ENCODE results near the gene GMPR.
"Not testable (repeated sequence)": the region's sequence is repeated elsewhere in the genome, so short reads cannot be mapped to it uniquely, and the experiment has no call there.

Gene GMPR

DNA sequence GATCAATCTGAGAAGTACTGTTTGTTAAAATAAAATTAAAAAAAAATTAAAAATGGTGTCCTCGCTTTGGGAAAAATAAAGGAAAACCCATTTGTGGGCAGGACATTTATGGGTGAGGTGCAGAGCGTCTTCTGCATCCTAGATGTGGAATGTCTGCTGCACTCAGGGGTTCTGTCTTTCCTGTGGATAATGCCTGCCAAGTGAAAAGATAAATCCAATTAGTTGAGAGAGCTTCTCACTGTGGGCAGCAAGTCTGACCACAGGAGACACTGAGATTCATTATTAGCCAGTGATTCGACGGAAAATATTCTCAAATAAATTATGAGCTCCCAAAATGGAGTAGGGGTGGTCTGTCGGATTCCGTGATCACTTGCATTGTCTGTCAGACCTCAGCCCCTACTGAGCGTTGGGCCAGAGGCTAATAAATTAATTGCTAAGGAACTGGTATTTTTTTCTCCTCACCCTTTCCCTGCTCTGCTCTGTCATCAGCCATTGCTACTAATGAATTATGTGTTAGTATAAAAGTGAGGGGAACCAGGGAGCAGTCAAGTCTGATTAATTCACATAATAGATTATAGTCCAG, 10.0 kb downstream of the GMPR start:
- no peak for DNase-seq (ENCODE audit: low read depth in 2 of 2)

DNA sequence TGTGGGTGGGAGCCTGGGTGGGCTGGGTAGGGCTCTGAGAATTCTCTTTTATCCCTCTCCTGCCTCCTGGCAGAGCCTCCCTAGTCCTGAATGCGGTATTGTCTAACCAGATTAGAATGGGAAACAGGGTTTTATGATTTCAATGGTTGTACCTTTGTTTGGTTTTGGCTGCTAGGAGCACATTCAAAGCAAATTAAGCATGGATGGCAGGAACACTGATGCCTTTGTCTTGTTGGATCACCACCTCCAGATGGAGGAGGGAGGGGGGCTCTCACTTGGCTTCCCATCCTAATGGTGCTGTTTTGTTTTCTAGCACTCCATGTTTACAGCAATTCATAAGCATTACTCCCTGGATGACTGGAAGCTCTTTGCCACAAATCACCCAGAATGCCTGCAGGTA, 11.6 kb downstream of the GMPR start:
- DNase-seq (ENCODE audit: low read depth in 2 of 2), result no peak

- no peak for DNase-seq (ENCODE audit: low read depth in 2 of 2)
Observed at GRCh38 chr6:16251706-16252105, 13.3 kb downstream of the GMPR start.

DNA sequence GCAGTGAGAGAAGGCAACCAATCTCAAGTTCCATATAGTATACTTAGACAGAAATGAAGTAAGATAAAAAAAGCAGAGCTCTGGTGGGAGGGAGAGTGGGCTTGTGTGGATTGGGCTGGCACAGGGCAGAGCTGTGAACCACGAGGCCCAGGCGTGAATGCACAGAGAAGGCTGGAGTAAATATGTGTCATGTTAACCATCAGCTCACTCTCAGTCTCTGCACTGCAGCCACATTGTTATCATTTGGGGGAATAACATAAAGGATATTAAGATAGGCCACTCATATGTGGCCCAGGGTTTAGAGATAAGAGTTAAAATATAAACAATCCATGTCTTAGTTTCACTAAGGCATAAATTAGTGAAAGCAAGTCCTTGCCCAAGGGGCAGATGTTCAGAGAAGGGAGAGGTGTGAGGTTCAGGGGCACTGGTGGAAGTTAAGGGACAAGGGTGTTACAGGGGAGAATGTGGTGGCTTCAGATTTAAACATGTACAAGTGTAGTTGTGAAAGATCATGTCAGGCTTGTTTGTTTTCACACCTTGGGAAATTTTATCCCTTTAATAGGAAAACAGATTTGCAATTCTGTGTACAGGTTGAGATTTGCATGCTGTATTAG, 14.4 kb downstream of the GMPR start:
- DNase-seq (ENCODE audit: low read depth in 2 of 2), result no peak

DNA sequence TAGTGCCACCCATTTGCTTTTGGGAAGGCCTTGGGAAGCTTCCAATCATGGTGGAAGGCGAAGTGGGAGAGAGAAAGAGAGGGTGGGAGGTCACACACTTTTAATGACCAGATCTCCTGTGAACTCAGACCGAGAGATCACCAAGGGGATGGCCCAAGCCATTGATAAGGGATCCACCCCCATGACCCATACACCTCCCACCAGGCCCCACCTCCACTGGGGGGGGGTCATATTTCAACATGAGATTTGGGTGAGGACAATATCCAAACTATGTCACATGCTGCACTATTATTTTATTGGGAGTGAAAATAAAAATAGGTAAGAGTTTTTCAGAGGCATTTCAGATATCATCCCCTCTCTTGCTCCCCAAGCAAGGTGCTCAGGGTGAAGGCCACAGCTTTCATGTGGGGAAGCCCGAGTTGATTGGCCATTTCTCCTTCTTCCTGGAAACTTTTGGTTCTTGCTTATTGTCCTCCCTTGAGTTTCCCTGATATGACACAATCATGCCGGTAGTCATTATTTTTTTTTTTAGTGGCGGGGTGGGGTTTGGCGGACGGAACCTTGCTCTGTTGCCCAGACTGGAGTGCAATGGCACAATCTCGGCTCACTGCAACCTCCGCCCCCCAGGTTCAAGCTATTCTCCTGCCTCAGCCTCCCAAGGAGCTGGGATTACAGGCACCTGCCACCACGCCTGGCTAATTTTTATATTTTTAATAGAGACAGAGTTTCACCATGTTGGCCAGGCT, 15.2 kb downstream of the GMPR start:
- no peak for DNase-seq (ENCODE audit: low read depth in 2 of 2)

- DNase-seq (ENCODE audit: low read depth in 2 of 2), result no peak
Observed at GRCh38 chr6:16254535-16254934, 16.1 kb downstream of the GMPR start.

- DNase-seq (ENCODE audit: low read depth in 2 of 2), result no peak
Observed at GRCh38 chr6:16256781-16257180, 18.4 kb downstream of the GMPR start.

DNA sequence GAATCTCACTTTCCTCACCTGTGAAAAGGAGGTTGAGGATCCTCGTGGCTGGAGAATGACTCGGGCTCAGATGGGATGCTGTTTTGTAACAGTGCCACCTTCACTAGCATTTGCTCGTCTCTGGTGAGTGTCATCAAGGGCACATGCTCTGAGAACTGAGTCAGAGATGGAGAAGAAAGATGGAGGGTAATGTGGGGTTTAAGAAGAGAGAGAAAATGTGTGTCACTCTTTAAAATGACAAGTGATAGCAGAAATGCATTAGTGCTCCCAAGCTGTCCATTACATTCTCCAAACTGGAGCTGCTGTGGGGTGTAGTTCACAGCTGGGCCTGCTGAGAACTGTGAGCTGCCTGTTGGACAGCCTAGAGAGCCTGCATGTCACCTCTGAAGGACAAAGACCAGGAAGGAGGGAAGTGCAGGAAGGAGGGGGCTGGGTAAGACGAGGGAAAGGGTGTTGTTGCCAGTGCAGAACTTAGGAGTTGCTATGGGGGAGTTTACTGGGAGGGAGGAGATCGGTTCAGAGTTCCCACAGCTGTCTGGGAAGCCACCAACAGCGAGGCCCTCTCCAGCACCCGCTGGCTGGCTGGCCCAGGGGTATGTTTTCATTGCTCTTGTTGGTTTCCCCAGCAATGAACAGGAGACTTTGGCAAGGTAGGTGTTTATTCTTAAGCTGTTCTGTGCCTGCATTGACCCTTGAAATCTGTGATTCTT, 19.8 kb downstream of the GMPR start:
- no peak for DNase-seq (ENCODE audit: low read depth in 2 of 2)

GRCh38 chr6:16258709-16259075, 20.3 kb downstream of the GMPR start:
- no peak for DNase-seq (ENCODE audit: low read depth in 2 of 2)

GRCh38 chr6:16259604-16260003, 21.2 kb downstream of the GMPR start:
- DNase-seq (ENCODE audit: low read depth in 2 of 2), result not testable (repeated sequence)

DNA sequence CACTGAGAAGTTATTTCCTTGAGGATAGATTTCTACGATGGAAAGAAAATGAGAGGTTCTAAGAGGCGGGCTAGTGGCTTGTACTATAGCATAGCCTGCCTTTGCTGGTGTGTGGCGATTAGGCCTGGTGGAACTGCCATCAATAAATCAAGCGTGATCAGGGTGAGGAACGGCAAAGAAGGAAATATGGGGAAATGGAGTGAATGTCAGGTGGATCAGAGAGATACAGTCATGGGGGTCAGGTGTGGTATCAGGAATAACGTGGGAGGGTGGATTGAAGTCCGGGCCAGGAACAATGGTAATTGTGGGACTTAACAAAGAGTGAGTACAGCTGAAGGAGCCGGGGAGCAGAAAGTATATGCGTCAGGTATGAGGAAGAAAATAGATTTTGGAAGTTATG, 22.2 kb downstream of the GMPR start:
- DNase-seq (ENCODE audit: low read depth in 2 of 2), result not testable (repeated sequence)

GRCh38 chr6:16262773-16263172, 24.4 kb downstream of the GMPR start:
- not testable (repeated sequence) for DNase-seq (ENCODE audit: low read depth in 2 of 2)

- DNase-seq (ENCODE audit: low read depth in 2 of 2), result not testable (repeated sequence)
Observed at GRCh38 chr6:16263464-16264099, 25.2 kb downstream of the GMPR start.

DNA sequence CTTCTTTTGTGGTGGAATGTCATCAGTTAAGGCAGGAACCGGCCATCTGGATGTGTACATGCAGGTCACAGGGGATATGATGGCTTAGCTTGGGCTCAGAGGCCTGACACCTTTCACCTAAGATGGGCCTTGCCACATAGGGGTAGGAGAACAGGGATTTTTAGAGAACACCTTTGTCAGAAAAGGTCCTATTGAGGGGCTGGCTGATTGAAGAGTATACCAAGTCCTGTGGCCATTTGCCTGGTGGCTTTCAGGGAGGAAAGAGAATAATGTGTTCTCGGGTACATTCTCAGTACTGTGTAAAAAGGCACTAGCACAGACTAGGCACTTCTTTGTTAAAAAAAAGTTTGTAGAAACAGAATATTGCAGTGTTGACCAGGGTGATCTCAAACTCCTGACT, 26.4 kb downstream of the GMPR start:
- no peak for DNase-seq (ENCODE audit: low read depth in 2 of 2)

GRCh38 chr6:16265351-16266341, 27.3 kb downstream of the GMPR start:
- DNase-seq (ENCODE audit: low read depth in 2 of 2), result no peak

DNA sequence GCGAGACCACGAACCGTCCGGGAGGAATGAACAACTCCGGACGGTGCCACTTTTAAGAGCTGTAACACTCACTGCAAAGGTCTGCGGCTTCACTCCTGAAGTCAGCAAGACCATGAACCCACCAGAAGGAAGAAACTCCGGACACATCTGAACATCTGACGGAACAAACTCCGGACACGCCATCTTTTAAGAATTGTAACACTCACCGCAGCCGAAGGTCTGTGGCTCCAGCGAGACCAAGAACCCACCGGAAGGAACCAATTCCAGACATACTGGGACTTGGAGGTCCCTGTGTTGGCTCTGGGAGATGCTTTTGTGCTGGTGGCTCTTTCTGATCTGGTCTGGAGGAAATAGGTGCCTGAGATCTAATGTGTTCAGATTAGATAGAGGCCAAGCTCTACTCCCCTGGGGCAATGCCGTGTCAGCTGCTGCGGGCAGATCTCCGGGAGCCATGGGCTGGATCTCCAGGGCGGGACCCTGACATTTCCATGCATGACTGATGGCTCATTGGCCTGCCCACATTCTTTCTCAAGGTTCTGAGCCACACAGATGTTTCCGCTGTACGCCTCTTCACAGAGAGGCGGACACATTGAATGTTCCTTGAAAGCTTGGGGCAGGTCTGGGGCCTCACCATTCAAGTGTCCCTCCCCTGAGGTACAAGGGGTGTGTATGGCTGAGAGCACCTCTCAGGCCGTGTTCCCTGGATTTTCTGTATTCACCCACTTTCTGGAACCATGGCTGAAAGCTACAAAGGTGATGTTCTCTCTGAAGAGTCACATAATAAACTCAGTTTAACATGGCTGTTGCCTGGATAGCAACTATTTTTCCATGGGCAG, 29.3 kb downstream of the GMPR start:
- no peak for DNase-seq (ENCODE audit: low read depth in 2 of 2)

DNA sequence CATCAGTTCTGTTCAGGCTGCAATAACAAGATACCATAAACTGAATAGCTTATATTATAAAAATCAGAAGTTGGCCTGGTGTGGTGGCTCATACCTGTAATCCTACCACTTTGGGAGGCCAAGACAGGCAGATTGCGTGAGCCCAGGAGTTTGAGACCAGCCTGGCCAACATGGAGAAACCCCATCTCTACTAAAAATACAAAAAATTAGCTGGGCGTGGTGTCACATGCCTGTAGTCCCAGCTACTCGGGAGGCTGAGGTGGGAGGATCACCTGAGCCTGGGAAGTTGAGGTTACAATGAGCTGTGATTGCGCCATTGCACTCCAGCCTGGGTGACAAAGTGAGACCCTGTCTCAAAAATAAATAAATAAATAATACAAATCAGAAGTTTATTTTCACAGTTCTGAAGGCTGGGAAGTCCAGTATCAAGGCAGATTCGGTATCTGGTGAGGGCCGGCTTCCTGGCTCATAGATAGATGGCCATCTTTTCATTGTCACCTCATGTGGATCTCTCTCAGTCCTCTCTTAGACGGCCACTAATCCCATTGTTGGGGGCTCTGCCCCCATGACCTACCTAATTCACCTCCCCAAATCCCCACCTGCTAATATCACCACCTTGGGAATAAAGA, 31.2 kb downstream of the GMPR start:
- not testable (repeated sequence) for DNase-seq (ENCODE audit: low read depth in 2 of 2)

DNA sequence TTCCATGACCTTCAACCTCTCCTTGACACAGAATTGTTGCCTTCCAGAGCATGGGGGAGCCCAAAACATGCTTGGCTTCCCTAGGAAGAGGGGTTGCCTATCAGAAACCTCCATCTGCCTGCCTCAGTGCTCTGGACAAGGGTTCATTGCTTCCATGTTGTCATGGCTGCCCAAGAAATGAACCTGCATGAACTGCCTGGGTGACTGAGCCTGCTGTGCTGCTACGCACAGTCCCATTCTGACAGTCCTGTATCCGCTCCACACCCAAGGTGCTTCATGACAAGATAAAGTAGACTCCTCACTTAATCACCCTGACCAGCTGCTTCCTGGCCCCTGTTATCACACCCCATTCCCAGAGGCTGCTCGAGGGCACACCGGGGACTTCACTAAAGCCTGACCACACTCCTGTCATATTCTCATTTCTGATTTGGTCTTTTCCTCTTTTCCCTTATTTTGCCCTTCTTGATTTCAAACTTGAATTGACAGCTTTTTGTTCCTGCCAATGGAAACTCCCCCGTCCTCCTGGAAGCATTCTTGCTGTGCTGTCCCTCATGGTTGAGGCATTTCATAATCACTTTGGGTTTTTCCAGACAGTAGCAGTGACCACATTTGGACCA, 31.9 kb downstream of the GMPR start:
- DNase-seq (ENCODE audit: low read depth in 2 of 2), result no peak

- DNase-seq (ENCODE audit: low read depth in 2 of 2), result no peak
Observed at GRCh38 chr6:16271428-16271827, 33.0 kb downstream of the GMPR start.

All from stimulated activated CD8-positive, alpha-beta memory T cell treated with anti-CD3 and anti-CD28 coated beads, Interleukin-7, amount 100 ng/mL, for 1 hour (primary cell).